NCI-H128 (cell line): ENCODE results near the gene RUNX2.

ENCODE experiments used
- DNase-seq: peaks from one replicate; lab custom pipeline; 2025; ENCODE audit not compliant: unreplicated experiment; lab: John Stamatoyannopoulos, UW

RUNX2 gene

DNA sequence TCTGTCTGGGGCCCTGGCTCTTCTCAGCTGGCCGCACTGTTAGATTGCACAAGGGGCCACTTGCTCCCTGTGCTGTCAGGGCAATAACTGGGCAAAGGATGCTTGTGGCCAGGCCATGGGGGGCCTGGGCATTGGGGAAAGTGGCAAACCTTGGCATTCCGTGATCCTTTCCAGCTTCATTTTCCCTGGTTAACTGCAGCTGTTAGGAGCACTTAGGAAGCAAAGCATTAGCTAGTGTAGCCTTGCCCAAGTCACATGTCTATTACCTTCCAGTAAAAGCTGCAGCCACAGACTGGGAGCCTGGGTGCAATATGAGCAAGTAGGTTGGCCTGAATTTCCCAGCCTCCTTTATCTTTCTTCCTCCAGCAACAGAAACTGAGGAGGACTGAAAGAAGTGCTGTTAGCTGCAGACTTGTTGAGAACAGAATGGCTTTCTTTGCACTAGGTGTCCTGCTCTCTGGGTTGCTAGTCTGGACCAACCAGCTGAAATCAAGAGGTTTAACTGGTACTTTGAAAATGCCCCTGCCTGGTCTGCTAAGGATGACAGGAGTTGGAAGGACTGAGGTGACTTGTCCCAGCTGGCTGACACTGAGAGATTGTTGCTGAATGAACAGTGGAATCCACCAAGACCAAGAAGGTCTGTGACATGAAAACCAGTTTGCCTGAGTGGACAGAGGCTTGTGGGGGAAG is 361.9 kb downstream of the RUNX2 start:
- DNase-seq = no peak

DNA sequence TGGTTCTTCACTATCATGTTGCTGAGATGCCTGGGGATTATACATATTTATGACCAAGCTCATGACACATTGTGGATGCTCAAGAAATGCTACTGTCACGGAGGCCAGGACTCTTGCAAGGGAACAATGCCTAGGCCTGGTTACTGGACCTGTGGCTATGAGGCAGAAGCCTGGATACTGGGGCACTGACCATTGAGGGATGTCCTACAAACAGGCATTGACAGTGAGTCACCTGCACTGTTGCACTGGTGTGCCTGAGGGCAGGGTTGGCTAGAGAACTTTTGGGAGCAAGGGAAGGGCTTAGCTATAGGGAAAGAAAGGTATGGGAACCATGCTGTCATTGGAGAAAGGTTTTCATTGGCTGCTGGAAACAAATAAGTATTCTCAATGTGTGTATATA is 362.7 kb downstream of the RUNX2 start:
- no peak for DNase-seq

DNA sequence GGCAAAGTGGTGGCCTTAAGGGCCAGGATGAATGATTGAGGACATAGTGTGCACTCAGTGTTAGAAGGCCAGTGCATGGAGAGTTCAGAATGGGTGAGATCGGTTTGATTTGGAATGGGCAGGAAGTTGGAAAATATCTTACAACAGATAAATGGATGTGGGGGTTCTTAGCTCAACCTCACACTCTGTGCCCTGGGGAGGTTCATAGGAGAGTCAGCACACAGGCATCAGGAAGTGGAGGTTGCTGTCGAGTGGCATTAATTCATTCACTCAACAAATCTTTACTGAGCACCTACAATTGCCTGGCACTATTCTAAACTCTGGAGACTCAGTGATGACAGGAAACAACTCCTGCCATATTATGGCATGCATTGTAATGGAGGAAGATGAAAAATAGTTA is 363.3 kb downstream of the RUNX2 start:
- no peak for DNase-seq

DNA sequence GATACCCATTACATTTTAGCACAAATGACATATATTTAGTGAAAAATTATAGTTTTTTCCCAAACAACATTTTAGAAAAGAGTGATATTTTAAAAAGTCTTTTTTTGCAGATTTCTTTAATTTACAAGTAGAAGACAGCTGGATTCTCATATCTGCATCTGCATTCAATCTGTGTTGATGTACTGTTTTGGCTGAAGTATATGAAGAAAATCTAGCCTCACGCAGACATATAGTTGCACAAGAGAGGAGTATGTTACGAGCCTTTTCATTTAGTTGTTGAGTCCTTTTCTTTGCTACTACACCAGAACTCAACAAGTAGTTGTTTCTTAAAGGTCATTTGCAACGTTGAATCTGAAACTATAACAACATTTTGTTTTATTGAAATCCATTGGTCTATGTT is 363.9 kb downstream of the RUNX2 start:
- DNase-seq = no peak

DNA sequence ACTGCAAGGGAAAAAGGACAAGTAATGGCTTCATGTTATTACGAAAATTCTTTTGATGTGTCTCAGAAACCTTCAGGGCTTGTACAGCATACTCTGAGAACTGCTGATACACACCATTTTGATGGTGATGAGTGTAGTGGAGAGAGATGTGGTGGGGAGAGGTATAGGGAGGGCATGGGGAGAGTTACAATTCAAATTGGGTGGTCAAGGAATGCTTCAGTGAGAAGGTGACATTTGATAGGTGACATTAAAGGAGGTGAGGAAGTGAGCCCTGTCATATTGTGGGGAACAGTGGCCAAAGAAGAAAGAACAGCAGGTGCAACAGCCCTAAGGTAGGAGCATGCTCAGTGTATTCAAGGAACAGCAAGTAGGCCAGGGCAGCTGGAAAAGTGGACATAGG is 368.6 kb downstream of the RUNX2 start:
- DNase-seq = no peak

DNA sequence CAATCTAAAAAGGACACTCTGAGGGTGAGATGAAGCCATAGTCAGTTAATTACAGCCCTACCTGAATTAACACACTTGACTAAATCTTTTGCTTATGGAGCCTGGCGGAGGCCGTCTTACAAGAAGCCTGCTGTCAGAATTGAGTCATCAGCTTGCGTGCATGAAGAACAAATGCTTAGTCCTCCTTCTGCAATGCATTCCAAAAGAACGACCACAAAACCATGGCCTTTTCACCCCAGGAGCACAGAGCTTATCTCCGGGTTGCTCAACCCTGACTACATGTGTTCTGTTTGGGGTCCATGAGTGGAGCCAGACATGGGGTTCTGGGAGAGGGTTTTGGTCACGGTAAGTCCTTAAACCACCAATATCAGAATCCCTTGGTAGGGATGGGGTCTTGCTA is 369.5 kb downstream of the RUNX2 start:
- DNase-seq = no peak

DNA sequence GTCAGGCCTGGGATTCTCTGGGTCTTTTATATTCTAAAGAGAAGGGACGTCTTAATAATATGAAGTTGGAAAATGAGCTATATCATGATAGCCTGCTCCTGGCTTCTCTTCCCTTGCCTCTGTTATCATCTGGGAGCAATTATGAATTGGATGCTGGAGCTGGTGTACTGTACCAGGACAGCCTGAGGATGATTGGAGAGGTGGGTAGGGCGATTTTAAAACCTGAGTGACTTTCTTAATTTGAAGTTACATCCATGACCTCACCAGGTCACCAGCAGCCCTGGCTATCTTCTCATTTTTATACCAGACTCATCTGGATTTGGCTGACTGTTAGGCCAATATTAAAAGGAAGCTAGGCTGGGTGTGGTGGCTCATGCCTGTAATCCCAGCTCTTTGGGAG is 369.9 kb downstream of the RUNX2 start:
- no peak for DNase-seq

DNA sequence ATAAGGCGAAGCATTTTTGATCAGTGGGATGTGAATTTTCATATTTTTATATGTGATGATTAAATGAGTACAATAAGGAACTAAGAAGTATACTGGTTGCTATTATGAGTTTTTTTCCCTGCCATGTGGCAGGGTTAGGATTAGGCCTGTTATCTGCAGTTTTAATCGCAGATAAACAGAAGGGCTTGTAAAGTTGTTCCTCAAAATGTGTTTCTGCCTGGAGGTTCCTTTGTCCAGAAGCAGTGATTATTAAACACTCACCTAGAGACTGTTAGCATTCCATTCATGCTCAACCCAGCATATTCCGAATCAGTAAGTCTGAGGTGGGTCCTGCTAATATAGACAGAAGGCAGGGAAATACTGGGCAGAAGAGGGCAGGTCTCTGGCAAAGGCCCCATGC is 371.5 kb downstream of the RUNX2 start:
- no peak for DNase-seq

DNA sequence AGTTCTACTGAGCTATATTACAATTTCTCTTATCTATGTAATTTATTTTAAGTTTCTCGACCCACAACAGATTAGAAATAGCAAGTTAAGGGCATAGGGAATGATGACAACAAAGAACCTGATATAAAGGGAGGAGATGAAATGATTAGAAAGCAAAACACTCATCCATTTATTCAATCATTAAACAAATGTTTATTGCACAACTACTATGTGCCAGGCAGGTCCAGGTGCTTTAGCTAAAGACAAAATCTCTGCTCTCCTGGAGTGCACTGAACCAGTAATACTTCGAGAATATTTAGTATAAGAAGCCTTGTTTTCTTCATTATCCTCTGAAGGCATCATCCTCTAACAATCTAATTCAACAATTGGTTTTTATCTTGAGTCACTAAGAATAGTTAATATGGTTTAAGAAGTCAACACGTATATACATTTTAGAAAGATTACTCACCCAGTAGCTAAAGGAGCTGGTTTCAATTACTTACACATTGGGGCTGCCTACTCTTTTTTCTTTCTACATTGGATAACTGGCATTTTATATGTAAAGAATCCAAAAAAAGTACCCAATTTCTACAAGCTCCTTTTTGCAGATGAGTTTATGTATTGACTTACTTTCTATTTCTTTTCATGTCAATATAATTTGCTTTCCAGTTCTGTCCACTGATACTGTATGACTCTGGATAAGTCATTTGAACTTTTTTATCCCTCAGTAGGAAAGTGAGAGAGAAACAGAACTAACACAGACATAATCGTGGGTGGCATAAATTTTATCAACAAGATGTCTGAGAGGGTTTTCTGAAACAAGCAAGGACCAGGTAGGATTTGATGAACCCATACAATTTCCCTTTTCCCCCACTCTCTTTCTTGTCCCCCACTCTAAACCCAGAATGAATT is 375.0 kb downstream of the RUNX2 start:
- DNase-seq = no peak

DNA sequence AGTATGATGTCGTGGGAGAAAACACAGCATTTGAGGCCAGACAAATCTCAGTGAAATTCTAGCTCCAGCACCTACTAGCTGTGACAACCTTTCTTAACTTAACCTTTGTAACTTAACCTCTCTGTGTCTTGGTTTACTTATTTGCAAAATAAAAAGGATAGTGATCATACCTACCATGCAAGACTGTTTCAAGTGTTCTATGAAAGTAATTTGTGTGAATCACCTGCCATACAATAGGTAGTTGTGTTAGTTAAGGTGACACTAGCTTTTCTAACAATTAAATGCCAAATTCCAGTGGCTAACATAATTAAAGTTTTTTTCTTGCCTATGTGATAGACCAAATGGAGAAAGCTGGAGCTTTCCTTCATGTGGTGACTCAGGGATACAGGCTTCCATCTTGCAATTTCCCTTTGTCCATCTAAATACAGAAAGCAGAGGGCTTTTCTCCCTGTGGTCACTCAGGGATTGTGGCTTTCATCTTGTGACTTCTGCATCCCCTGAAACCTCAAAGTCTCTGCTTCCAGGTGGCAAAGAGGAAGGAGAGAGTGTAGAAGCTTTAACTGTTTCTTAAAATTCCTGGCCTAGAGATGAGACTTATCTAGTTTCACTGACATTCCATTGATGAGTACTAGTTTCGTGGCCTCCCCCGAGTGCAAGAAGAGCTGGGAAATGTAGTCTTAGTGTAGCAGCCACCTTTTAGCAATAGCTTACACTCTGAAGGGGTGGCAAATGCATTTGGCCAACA is 376.1 kb downstream of the RUNX2 start:
- no peak for DNase-seq

DNA sequence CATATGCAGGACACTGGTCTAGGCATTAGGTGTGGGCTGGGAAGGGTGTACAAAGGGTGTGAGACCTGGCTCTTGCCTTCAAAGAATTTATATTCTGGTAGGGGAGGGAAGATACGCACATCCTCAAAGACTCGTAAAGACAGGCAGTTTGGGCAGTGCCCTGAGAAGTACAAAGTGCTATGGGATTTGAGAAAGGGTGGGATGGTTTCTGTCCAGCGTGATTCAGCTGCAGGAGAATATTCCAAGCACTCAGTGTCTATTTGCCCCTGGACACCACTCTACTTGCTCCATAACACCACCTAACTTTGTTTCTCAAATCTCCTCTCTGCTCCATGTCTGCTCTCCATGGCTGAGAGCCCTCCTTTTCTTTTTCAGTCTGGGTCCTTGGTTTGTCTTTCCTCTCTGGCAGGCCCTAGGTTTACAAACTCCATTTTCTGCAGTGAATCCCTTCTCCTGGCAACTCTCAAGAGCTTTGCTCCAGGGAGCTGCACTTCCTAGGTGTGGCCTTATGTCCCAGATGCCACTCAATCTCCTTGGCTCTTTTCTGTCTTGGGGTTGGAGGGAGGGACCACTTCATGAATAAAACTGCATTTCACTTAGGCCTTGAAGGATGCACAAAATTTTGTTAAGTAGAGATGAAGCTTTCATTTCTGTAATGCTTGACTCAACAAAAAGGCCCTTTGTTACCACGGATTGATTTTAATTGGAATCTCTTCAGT is 377.2 kb downstream of the RUNX2 start:
- DNase-seq = no peak

DNA sequence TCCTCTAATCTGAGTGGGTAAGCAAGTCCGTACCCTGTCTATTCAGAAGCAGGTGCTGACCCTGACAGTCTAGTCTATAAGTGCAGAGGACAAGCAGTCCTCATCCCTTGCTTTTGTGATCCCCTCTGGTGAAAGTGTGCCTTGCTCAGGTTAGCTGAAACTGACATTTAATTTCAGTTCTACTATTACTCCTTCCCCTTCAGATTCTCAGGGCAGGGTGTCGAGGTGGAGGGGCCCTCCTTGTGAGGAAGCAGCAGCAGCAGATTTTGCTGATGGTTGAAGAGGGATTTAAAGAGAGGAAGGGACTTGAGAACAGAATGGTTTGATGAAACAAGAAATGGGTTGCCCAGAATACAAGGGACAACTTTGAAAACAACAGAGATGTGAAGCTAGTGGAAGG is 378.2 kb downstream of the RUNX2 start:
- no peak for DNase-seq

DNA sequence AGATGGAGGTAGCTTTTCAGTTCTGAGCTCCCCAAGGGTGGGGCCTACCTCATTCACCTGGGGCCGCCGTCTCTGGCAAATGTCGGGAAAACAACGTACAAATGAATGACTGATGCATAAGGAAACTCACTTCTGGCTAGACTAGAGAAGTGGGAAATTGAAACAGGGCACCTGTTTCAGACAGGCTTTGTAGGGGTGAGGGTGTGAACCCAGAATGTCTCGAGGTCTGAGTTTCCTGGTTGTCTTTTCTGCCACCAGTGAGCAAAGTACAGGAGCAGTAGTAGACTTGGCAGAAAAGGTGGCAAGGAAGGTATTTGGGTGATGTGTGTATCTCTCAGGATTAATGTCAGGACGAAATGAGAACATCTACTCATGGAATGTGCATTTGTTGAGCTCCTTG is 379.0 kb downstream of the RUNX2 start:
- DNase-seq = no peak

DNA sequence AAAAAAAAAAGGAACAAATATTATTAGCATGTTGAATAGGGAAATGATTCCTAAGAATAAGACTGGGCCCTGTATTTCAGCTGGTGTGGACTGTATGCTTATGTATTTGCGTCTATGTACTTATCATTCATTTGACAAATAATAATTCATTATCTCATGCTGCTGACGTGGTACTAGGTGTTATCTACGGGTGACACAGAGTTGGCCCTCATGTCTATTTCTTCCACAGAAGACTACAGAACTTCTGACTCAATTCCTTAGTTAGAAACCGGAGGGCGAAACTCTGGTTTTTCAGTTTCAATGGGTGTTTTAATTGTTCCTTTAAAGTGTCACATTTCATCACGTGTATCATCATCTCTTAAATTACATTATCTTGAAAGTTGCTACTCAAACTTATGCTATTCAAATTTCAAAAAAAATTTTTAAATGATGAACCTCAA is 381.7 kb downstream of the RUNX2 start:
- no peak for DNase-seq

DNA sequence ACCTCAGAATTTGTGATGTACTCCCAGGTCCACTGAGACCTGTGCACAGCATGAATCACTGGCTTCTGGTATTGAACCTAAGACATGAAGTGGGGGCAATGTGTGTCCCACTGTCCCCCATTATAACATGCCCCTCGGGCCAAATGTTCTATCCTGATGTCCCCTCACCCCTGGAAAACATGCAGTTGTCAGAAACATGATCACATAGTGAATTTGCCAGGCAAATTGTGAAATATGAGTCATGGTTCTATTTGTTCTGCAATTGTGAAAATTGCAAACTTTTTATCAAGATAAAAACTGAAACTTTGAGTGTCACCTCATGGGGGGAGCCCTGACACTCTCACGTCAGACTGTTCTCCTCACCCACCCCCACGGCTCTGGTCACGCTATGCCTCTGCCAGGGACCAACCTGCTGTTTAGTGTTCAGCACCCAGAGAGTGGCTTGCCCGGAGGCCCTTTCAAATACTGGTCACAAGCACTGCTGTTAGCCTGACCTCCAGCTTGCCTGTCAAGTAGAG is 382.2 kb downstream of the RUNX2 start:
- no peak for DNase-seq

DNA sequence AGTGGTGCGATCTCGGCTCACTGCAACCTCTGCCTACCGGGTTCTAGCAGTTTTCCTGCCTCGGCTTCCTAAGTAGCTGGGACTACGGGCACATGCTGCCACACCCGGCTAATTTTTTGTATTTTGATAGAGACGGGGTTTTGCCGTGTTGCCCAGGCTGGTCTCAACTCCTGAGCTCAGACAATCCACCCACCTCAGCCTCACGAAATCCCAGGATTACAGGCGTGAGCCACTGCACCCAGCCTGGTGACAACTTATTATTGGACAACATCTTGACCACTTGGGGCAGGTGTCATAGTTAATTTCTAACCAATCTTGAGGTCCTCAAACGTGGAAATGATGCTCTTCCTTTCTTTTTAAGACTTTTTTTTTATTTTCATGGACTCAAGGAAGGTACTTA is 383.9 kb downstream of the RUNX2 start:
- DNase-seq = no peak

DNA sequence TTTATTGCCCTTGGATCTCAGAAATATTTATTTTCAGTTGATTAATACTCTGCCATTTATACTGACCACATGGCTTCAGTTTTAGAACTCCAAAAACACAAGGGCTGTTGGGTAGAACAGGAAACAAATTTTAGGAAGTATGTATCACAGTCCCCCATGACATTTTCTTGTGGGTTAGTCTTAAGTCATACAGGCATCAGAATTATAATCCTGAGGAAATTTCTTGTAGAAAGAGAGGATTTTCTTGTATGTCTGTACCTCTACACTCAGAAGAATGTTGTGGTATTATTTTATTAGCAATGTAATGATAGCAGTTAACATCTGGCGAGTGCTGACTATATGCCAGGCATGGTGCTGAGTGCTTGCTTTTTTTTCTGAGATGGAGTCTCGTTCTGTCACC is 384.7 kb downstream of the RUNX2 start:
- DNase-seq = no peak
